Measurements from ENCODE around the gene EPHA3. TPM values are rescaled to one million over a fixed set of nuclear protein-coding genes. Genes with fewer than 3 reads are reported as not detected.

Gene EPHA3
- total RNA-seq, 2 donors from 2014 or later, result 0.15 to 0.18 TPM

DNA sequence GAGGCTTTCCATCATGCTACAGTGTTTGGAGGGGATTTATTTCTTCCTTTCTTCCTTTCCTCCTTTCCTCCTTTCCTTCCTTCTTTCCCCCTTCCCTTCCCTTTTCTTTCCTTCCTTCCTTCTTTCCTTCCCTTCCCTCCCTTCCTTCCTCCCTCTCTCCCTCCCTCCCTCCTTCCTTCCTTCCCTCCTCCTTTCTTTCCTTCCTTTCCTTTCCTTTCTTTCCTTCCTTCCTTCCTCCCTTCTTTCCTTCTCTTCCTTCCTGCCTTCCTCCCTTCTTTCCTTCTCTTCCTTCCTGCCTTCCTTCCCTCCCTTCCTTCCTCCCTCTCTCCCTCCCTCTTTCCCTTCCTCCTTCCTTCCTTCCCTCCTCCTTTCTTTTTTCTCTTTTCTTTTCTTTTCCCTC, 127.2 kb downstream of the EPHA3 start:
- Mint-ChIP-seq H3K9me3 (no peaks in the 10 kb centered on the region), H3K27ac (no peak overlapping the region)
- no peak for DNase-seq

GRCh38 chr3:89238846-89239245, 131.4 kb downstream of the EPHA3 start:
- Mint-ChIP-seq H3K9me3 (no peaks in the 10 kb centered on the region), H3K27me3 (ENCODE audit: insufficient read depth) (no peaks in the 10 kb centered on the region), H3K27ac (no peak overlapping the region), H3K4me3 (no peak overlapping the region), H3K4me1 (peaks cover 1% of the 10 kb centered on the region), H3K36me3 (ENCODE audit: low read depth) (no peaks in the 10 kb centered on the region)
- no peak for TF ChIP-seq CTCF (conservative IDR thresholded peaks at IDR 0.05)
- Histone ChIP-seq H3K9ac (ENCODE audit: extremely low read depth, low read length, poor library complexity, severe bottlenecking) (no peak overlapping the region), H3K27ac (ENCODE audit: low read depth, low read length) (peak overlapping the region; percentile 66), H3K4me1 (ENCODE audit: control insufficient read depth, insufficient read depth, low read length) (no peaks in the 10 kb centered on the region), H3K4me3 (ENCODE audit: low read length) (no peak overlapping the region), H3K36me3 (ENCODE audit: control insufficient read depth, insufficient read depth, low read length) (no peaks in the 10 kb centered on the region), H3K27me3 (ENCODE audit: control insufficient read depth, insufficient read depth, low read length, poor library complexity, severe bottlenecking) (no peaks in the 10 kb centered on the region), H3K9me3 (ENCODE audit: control insufficient read depth, low read length) (no peaks in the 10 kb centered on the region)
- 95 to 100% methylated on average over 1 to 2 of the region's 2 CpGs for WGBS, 2 experiments (ENCODE audit: insufficient coverage in 1 of 2, insufficient read length in 1 of 2)
- no peak for DNase-seq

More for the DNA sequence above, 127.2 kb downstream of the EPHA3 start:
- H3K9ac ChIP-seq (ENCODE audit: extremely low read depth, low read length, poor library complexity, severe bottlenecking), result no peak overlapping the region
- Mint-ChIP-seq H3K36me3 (ENCODE audit: low read depth) (no peaks in the 10 kb centered on the region), H3K27me3 (ENCODE audit: insufficient read depth) (no peaks in the 10 kb centered on the region), H3K4me1 (peaks cover 8% of the 10 kb centered on the region), H3K4me3 (no peak overlapping the region)
- no peak overlapping the region for H3K4me3 ChIP-seq (ENCODE audit: low read length)
- no peaks in the 10 kb centered on the region for H3K36me3 ChIP-seq (ENCODE audit: control insufficient read depth, insufficient read depth, low read length)
- TF ChIP-seq CTCF (conservative IDR thresholded peaks at IDR 0.05), result no peak
- no peaks in the 10 kb centered on the region for H3K9me3 ChIP-seq (ENCODE audit: control insufficient read depth, low read length)
- no peaks in the 10 kb centered on the region for H3K4me1 ChIP-seq (ENCODE audit: control insufficient read depth, insufficient read depth, low read length)
- H3K27ac ChIP-seq (ENCODE audit: low read depth, low read length), result no peak overlapping the region
- no peaks in the 10 kb centered on the region for H3K27me3 ChIP-seq (ENCODE audit: control insufficient read depth, insufficient read depth, low read length, poor library complexity, severe bottlenecking)

DNA sequence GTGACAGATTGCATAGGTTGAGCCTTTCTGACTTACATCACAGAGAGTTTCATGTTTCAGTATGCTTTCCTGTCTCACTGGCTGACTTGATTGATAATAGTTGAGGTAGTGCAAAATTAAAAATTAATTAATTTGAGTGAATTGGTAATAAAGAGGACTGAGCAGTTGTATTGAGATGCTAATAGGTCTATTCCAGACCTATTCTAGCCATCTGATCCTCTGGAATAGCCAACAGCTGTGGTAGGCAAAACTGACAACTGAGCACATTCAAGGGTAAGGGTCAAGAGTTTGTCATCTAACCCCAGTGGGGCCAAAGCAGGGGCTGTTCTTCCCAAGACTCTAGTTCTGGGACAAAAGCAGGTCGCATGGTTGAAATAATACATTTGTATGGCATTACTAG, 132.4 kb downstream of the EPHA3 start:
- H3K4me1 Mint-ChIP-seq, result no peaks in the 10 kb centered on the region
- no peaks in the 10 kb centered on the region for H3K36me3 Mint-ChIP-seq (ENCODE audit: low read depth)
- Histone ChIP-seq H3K4me3 (ENCODE audit: low read length) (no peak overlapping the region), H3K36me3 (ENCODE audit: control insufficient read depth, insufficient read depth, low read length) (no peaks in the 10 kb centered on the region), H3K4me1 (ENCODE audit: control insufficient read depth, insufficient read depth, low read length) (no peaks in the 10 kb centered on the region), H3K9me3 (ENCODE audit: control insufficient read depth, low read length) (no peaks in the 10 kb centered on the region), H3K27ac (ENCODE audit: low read depth, low read length) (no peak overlapping the region), H3K9ac (ENCODE audit: extremely low read depth, low read length, poor library complexity, severe bottlenecking) (no peak overlapping the region), H3K27me3 (ENCODE audit: control insufficient read depth, insufficient read depth, low read length, poor library complexity, severe bottlenecking) (no peaks in the 10 kb centered on the region)
- no peak overlapping the region for H3K27ac Mint-ChIP-seq
- no peaks in the 10 kb centered on the region for H3K27me3 Mint-ChIP-seq (ENCODE audit: insufficient read depth)
- no peak for TF ChIP-seq CTCF (conservative IDR thresholded peaks at IDR 0.05)
- H3K4me3 Mint-ChIP-seq, result no peak overlapping the region
- DNase-seq, result no peak
- H3K9me3 Mint-ChIP-seq, result no peaks in the 10 kb centered on the region
- WGBS, 2 experiments (ENCODE audit: insufficient coverage in 1 of 2, insufficient read length in 1 of 2), result no CpG with 5 or more reads among the region's 1 CpG
